Stimulated activated CD8-positive, alpha-beta memory T cell treated with anti-CD3 and anti-CD28 coated beads, Interleukin-7, amount 100 ng/mL, for 1 hour (primary cell): Measurements from ENCODE around the gene ZBED1.
"Not testable (repeated sequence)": the region's sequence is repeated elsewhere in the genome, so short reads cannot be mapped to it uniquely, and the experiment has no call there.

Source experiments
- DNase-seq, 2 donors: peaks; one replicate each; pipeline ENCODE4 v3.0.0-alpha.2; 2020; ENCODE audit warnings: low read depth in 2 of 2

The ZBED1 gene

DNA sequence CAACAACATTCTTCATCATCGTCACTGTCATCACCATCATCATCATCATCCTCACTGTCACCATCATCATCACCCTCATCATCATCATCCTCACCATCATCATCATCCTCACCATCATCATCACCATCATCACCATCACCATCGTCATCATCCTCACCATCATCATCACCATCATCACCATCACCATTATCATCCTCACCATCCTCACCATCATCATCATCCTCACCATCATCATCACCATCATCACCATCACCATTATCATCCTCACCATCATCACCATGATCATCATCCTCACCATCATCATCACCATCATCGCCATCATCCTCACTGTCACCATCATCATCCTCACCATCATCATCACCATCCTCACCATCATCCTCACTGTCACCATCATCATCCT lies 18.9 kb upstream of the ZBED1 start:
- DNase-seq: not testable (repeated sequence)

DNA sequence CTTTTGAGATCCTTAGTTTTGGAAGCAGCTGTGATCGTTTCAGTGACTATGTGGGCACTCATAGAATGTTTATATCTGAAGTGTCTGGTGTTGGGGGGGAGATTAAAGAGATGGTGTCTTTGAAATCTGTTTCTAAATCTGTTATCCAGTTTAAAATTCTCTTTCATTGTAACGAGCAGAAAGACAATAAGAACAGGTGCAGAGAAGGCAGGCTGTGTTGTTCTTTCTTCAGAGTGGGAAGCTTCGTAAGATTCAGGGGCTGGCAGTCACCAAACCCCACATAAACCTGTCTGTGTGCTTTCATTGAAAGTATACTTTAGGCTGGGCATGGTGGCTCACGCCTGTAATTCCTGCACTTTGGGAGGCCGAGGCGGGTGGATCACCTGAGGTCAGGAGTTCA lies 16.3 kb upstream of the ZBED1 start:
- no peak for DNase-seq

DNA sequence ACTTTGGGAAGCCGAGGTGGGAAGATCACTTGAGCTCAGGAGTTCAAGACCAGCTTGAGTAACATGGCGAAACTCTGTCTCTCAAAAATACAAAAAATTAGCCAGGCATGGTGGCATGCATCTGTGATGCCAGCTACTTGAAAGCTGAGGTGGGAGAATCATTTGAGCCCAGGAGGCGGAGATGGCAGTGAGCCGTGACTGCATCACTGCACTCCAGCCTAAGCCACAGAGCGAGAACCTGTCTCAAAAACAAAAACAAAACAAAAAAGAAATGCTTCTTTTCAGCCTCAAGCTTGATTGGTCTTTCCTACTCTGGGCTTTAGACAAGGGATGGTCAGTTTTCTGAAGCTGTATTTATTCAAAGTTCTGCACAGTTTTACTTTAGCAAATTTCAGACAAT lies 15.8 kb upstream of the ZBED1 start:
- DNase-seq: no peak

DNA sequence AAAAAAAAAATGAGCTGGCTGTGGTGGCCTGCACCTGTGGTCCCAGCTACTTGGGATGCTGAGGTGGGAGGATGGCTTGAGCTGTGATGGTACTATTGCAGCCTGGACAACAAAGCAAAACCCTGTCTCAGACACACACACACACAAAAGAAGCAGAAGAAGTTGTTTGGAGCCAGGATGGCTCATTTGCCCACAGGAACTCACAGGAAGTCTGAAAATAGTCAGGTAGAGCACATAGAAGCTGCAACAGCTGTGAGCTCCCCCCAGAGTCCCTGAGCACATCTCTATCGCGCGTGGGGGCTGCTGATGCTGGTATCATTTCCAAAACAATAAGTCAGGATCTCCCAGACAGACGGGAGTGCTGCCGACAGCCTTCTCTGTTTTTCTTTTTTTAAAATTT lies 13.4 kb upstream of the ZBED1 start:
- no peak for DNase-seq

DNA sequence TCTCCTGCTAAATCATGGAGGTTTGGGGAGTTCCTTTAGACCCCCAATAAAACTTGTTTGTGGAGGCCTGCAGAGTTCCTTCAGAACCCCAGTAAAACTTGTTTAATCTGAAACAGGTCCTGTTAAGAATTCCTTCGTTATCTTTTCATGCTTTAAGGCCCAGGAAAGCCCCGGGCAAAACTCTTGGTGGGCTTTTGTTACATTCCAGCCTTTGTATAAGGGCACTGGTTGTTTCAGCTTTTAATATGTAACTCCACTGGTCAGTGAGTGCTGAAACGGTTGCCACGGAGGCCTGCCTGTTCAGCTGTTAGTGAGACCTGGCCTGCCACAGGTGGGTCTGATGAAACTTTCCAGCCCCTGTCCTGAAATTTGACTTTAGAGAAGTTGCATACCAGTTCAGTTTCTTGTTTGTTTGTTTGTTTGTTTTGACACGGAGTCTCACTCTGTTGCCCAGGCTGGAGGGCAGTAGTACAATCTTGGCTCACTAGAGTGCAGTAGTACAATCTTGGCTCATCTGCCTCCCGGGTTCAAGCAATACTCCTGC lies 12.4 kb upstream of the ZBED1 start:
- no peak for DNase-seq

DNA sequence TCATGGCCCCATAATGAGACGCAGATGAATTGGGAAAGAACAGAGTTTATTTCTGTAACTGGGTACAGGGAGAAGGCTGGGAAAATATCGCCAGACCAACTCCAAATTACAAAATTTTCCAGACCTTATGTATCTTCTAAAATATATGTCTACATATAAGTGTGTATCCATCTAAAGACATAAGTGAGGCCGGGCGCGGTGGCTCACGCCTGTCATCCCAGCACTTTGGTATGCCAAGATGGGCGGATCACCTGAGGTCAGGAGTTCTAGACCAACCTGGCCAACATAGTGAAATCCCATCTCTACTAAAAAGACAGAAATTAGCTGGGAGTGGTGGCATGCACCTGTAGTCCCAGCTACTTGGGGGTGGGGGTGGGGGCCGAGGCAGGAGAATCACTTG lies 11.7 kb upstream of the ZBED1 start:
- no peak for DNase-seq

DNA sequence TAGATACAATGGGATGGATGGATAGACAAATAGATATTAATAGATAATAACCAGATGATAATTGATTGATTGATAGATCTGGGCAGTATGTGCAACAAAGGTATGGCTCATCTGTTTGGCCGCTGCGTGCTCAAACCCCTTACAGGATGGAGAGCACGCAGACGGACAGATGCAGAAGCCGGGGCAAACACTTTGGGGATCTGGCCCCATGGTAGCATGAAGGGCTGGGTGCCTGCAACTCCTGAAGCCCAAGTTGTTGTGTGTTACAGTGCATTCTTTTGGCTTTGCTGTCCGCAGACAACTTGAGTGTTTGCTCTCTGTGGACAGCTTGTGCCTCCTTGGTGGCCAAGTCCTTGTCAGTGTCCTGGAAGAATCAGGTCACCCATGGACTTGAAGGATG lies 10.6 kb upstream of the ZBED1 start:
- no peak for DNase-seq

DNA sequence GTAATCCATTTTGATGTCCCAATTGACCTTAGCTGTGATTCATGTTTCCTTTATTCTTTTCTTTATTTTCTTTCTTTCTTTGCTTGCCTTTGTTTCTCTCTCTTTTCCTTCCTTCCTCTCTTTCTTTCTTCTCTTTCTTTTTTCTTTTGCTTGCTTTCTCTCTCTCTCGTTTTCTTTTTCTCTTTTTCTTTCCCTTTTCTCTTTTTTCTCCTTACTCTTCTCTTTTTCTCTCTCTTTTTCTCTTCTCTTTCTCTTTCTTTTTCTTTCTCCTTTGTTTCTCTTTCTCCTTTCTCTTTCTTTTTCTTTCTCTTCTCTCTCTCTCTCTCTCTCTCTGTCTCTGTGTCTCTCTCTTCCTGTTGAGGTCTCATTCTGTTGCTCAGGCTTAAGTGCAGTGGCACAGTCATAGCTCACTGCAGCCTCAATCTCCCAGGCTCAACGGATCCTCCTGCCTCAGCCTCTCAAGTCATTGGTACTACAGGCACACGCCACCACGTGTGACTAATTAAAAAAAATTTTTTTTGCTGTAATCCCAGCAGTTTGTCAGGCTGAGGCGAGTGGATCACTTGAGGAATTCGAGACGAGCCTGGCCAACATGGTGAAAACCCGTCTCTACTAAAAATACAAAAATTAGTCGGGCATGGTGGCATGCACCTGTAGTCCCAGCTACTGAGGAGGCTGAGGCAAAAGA lies 8.0 kb upstream of the ZBED1 start:
- DNase-seq: no peak

DNA sequence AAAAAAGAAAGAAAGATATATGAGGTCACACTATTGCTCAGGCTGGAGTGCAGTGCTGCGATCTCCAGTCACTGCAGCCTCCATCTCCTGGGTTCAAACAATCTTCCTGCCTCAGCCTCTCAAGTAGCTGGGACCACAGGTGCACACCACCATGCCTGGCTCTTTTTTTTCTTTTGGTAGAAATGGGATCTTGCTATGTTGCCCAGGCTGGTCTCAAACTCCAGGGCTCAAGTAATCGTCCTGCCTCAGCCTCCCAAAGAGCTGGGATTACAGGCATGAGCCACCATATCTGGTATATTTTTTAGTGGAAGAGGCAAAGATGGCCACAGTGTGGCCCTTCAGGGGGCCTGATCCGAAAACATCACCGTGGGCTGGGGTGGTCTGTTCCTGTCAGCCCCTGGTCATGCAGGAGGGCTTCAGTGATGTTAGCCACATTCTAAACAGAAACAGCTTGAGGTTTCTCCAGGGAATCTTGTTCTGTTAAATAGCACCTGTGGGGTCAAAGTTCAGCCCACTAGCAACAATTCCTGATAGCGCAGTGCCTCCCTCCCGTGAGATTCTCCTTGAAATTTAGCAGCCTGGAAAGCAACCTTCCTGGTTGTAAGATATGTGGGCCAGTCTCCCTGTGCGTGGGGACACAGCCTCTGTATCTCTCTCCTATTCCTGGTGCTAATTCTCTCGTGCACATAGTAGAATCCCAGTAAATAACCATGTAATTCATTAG lies 7.3 kb upstream of the ZBED1 start:
- DNase-seq: no peak

DNA sequence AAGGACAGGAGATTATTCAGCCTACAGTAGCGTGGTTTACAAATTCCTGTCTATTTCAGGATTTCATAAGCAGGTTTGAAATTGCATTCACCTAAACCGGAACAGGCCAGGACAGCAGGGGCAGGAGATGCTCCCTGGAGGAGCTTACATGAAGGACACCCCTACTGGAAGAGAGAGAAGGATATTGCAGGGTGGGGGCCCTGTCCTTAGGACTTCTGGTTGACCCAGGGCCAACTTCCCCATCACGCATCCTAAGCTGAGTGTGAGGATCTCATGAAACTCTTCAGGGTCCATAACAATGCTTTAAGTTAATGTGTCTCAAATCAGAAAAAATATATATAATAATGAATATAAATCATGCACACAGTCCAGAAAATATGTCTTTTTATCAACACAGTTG lies 6.4 kb upstream of the ZBED1 start:
- no peak for DNase-seq

DNA sequence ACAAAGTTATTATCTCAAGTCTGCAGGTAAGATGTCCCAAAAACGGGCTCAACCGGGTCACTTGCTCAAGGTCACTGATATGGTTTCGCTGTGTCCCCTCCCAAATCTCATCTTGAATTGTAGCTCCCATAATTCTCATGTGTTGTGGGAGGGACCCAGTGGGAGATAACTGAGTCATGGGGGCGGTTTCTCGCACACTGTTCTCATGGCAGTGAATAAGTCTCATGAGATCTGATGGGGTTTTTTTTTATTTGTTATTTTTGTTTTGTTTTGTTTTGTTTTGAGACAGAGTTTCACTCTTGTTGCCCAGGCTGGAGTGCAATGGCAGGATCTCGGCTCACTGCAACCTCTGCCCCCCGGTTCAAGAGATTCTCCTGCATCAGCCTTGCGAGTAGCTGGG lies 4.6 kb upstream of the ZBED1 start:
- DNase-seq: not testable (repeated sequence)

DNA sequence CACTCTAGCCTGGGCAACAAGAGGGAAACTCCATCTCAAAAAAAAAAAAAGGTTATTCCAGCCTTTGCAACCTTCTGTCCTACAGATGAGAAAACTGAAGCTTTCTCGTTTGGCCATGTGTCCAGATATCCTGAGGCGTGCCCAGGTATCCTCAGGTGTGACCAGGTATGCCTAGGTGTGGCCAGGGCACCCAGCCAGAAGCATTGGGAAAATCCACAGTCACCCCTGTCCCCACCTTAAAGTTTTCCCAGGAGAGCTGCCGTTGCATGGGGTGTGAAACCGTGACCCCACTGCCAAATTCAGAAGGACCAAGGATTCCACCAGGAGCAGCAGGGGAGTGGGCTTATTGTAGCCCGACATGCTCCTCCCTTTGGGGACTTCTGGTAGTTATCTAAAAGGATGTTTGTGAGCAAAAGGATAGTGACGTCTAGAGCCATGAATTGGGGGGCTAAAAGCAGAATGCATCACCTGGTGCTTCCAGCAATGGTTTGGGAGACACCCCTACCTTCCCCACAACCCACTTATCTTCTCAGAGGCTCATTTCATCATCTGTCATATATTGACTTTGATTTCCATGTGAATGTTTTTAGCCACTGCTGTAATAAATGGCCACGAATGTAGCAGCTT lies 4.0 kb upstream of the ZBED1 start:
- DNase-seq: no peak

DNA sequence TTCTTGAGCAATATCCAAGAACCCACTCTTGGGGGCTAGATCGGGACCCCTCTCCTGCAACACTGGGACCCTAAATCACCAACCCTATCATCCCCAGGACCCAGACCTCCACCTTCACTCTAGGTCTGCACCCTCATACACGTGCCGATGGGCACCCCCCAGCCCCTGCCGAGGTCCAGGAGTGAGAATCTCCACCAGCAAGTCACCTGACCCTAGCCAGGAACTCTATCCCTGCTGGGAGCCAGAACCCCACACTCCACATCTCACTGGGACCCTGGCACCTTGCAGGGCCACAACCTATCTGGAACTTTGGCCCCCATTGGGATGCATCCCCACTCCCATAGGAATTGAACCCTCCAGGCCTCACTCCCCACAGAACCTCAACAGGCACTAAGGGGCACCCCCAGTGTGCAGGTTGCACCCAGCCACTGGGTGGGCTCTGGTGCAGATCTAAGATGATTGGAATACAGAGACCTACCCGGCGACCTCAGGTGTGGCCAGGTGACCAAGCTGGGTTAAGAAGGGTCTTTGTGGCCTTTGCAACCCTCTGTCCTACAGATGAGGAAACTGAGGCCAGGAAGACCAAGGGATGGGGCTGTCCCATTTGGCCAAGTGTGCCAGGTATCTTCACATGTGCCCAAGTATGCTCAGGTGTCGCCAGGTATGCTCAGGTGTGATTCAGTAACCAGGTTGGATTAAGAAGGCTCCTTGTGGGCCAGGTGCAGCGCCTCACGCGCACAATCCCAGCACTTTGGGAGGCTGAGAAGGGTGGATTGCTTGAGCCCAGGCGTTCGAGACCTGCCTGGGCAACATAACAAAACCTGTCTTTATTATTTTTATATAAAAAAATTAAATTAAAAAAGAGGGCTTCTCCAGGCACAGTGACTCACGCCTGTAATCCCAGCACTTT lies 3.1 kb upstream of the ZBED1 start:
- no peak for DNase-seq

DNA sequence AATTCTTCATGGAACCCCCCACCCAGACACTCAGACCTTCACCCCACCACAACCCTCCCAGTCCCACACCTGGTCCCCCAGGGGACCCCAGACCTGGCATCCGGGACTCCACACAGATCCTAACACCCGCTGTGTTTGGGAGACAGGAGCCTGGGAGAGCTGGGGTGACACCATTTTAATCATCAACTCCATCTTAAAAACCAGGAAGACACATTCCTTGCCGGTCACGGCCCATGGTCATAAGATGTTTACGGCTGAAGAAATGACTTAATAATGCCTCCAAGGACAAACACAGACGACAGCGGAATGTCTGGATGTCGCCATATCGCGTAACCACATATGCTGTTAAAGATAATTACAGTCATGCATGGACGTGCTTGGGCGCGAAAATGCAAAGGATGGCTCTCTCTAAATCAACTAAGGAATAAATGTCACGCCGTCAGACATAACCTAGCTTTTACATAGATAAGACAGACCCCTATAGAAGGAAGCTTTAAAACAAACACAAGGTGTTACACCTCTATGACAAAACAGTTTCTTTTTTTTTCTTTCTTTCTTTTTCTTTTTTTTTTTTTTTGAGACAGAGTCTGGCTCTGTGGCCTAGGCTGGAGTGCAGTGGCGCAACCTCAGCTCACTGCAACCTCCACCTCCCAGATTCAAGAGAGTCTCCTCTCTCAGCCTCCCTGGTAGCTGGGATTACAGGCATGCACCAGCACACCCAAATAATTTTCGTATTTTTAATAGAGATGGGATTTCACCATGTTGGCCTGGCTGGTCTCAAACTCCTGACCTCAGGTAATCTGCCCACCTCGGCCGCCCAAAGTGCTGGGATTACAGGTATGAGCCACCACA lies 2.1 kb upstream of the ZBED1 start:
- DNase-seq: no peak

DNA sequence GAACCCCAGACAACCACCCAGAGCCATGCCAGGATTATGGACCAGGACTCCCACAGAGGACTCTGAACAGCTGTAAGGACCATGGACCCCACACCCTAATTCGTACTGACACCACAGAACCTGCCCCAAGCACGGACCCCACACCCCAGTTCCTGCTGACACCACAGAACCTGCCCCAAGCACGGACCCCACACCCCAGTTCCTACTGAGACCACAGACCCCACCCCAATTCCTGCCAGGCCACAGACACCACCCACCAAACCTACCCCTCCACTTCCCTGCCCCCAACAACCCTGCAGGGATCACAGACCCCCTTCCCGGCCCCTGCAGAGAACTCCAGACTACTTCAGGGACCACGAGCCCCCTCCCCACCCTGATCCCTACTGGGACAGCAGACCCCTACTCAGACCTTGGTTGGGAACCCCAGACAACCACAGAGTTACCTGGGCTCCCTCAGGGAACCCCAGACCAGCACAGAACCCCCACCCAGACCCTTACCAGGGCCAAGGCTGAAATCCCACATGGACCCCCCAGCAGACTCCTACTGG lies 1.4 kb upstream of the ZBED1 start:
- DNase-seq: no peak

DNA sequence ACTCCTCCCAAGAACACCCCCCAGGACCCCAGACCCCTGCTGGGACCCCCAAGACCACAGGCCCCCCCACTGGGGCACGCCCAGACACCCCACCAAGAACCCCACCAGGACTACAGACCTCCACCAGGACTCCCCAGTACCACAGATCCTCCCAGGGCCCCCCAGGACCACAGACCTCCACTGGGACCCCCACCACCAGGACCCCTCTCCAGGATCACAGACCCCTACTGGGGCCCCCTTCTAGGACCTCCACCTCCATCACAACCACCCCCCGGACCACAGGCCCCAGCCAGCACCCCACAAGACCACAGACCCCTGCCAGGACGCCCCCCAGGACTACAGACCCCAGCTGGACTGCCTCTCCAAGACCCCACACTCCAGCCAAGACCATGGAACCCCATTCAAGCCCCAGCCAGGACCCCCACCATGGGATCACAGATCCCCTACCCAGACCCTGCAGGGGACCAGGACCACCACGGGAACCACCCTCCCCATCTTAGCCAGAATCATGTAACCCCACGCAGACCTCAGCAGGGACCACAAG lies 855 bp upstream of the ZBED1 start:
- no peak for DNase-seq

DNA sequence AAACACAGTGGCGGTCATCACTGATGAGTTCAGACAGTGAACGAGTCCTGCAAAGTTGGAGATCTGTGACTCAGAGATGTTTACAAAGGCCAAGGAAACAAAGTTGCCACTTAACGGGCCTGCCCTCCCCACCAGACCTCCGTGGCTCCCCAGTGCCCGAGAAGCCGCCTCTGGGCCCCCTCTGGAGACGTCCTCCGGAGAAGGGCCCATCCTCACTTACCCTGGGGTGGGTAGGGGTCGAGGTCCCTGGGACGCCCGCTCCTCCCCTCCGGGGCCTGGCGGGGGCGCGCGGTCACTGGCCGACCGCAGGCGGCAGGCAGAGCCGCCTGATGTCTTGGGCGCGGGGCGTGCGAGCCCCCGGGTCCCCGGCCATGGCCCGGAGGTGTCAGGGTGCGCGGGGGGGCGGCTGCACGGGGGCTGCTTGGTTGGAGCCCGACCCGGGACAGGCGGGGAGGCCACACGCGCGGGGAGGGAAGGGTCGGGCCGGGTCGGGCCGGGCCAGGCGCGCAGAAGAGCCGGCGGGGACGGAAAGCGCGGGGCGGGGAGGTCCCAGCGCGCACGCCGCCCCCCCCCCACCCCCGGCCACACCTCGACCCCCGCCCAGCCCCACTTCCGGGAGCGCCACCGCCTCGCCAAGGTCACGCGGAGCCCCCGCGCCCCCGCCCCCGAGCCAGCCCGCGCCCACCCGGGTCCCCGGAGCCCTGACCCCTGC lies 529 bp downstream of the ZBED1 start:
- DNase-seq: peak in 1 of 2 donors; percentile 7

DNA sequence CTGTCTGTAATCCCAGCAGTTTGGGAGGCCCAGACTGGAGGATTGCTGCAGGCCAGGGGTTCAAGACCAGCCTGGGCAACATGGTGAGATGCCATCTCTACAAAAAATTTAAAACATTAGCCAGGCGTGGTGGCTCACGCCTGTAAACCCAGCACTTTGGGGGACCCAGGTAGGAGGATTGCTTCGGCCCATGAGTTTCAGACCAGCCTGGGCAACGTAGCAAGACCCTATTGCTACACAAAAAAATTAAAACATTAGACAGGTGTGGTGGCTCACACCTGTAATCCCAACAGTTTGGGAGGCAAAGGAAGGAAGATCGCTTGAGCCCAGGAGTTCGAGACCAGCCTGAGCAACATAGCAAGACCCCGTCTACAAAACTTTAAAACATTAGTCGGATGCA lies 1.3 kb downstream of the ZBED1 start:
- no peak for DNase-seq

DNA sequence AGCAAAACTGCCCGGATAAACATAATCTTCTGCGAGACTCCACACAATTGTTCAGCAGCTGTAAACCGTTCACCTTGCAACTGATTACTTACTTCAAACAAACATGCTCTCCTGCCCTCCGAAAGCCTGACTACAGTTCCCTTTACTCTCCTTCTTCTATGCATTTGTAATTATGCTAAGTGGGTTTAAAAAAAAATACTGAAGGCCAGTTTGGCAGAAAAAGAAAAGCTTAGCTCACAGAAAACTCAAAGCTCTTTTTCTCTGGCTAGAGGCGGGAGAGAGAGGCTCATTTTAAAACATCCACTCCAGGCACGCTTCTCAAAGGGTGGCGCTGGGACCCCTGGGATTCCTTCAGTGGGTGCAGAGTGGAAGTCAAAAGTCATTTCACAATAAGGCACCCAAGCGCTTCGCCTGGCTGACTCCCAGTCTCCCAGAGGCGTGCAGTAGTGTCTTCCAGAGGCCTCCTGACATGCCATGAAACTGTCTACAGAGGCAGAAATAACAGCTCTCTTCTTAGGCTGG lies 1.9 kb downstream of the ZBED1 start:
- DNase-seq: no peak
